ENCODE measurements around the gene CLSTN2. TPM values are rescaled to one million over a fixed set of nuclear protein-coding genes. Genes with fewer than 3 reads are reported as not detected.

CLSTN2 gene
- polyA plus RNA-seq, 1 experiment = 0.04 TPM

GRCh38 chr3:140338916-140339315 is 403.9 kb downstream of the CLSTN2 start:
- POLR2A ChIA-PET = no interaction called here
- CTCF ChIA-PET = no interaction called here
- no peaks in the 10 kb centered on the region for H3K27me3 ChIP-seq (ENCODE audit: control insufficient read depth, insufficient read depth, low read length)

GRCh38 chr3:140341203-140341602 is 406.2 kb downstream of the CLSTN2 start:
- Histone ChIP-seq H3K27ac (ENCODE audit: low read depth, low read length) (no peak overlapping the region), H3K9me3 (ENCODE audit: control insufficient read depth, insufficient read depth, low read length) (no peaks in the 10 kb centered on the region), H3K27me3 (ENCODE audit: control insufficient read depth, insufficient read depth, low read length) (no peaks in the 10 kb centered on the region), H3K4me3 (ENCODE audit: low read depth, low read length) (no peak overlapping the region)
- ChIA-PET CTCF (no interaction called here), POLR2A (no interaction called here)
- no peak for DNase-seq (ENCODE audit: low read depth, low spot score)
- TF ChIP-seq, protein P1, sequence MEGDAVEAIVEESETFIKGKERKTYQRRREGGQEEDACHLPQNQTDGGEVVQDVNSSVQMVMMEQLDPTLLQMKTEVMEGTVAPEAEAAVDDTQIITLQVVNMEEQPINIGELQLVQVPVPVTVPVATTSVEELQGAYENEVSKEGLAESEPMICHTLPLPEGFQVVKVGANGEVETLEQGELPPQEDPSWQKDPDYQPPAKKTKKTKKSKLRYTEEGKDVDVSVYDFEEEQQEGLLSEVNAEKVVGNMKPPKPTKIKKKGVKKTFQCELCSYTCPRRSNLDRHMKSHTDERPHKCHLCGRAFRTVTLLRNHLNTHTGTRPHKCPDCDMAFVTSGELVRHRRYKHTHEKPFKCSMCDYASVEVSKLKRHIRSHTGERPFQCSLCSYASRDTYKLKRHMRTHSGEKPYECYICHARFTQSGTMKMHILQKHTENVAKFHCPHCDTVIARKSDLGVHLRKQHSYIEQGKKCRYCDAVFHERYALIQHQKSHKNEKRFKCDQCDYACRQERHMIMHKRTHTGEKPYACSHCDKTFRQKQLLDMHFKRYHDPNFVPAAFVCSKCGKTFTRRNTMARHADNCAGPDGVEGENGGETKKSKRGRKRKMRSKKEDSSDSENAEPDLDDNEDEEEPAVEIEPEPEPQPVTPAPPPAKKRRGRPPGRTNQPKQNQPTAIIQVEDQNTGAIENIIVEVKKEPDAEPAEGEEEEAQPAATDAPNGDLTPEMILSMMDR (IDR thresholded peaks at IDR 0.05; ENCODE audit: low read depth, low read length) = no peak

More at GRCh38 chr3:140338916-140339315, 403.9 kb downstream of the CLSTN2 start:
- Histone ChIP-seq H3K4me3 (ENCODE audit: low read depth, low read length) (no peak overlapping the region), H3K9me3 (ENCODE audit: control insufficient read depth, insufficient read depth, low read length) (no peaks in the 10 kb centered on the region), H3K27ac (ENCODE audit: low read depth, low read length) (no peak overlapping the region)
- no peak for DNase-seq (ENCODE audit: low read depth, low spot score)
- TF ChIP-seq, protein P1 (IDR thresholded peaks at IDR 0.05; ENCODE audit: low read depth, low read length) = no peak

DNA sequence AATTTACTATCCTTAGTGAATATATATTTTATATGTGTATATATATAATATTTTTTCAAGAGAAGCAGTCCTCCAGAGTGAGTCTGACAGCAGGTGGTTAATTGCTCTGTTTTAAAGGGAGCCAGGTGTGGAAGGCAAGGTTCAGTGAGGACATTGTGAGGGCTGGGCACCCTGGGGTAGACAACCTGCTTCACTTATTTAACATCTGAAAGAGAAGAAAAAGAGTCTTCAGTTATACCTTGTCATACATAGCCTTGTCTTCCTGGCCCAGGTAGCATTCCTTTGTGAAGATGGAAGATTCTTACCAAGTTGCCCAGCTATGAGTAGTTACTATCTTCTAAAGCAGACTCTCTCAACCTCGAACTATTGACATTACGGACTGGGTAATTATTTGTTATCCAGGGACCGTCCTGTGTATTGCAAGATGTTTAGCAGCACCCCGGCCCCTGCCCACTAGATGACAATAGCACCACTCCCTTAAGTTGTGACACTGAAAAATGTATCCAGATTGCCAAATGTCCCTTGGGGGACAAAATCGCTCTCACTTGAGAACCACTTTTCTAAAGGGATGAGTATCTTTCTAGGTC is 406.9 kb downstream of the CLSTN2 start:
- POLR2A ChIA-PET = no interaction called here
- Histone ChIP-seq H3K27ac (ENCODE audit: low read depth, low read length) (no peak overlapping the region), H3K4me3 (ENCODE audit: low read depth, low read length) (no peak overlapping the region), H3K27me3 (ENCODE audit: control insufficient read depth, insufficient read depth, low read length) (no peaks in the 10 kb centered on the region), H3K9me3 (ENCODE audit: control insufficient read depth, insufficient read depth, low read length) (no peaks in the 10 kb centered on the region)
- TF ChIP-seq, protein P1 (IDR thresholded peaks at IDR 0.05; ENCODE audit: low read depth, low read length) = no peak
- CTCF ChIA-PET = no interaction called here
- no peak for DNase-seq (ENCODE audit: low read depth, low spot score)

DNA sequence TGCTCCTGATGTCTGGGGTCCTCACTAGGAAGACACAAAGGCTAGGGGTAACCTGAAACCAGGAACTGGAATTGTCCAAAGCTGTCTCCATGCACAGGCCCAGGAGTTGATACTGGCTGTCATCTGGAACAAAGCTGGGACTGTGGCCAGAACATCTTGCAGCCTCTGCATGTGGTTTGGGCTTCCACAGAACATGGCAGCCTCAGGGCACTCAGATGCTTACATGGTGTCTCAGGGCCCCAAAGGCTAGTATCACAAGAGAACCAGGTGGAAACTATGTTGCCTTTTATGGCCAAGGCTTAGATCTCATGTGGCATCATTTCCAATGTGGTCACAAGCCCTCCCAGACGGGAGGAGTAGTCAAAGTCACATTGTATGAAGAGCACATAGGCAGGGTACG is 407.7 kb downstream of the CLSTN2 start:
- Histone ChIP-seq H3K4me3 (ENCODE audit: low read depth, low read length) (no peak overlapping the region), H3K27me3 (ENCODE audit: control insufficient read depth, insufficient read depth, low read length) (no peaks in the 10 kb centered on the region), H3K9me3 (ENCODE audit: control insufficient read depth, insufficient read depth, low read length) (no peaks in the 10 kb centered on the region), H3K27ac (ENCODE audit: low read depth, low read length) (no peak overlapping the region)
- CTCF ChIA-PET = no interaction called here
- POLR2A ChIA-PET = no interaction called here
- TF ChIP-seq, protein P1 (IDR thresholded peaks at IDR 0.05; ENCODE audit: low read depth, low read length) = no peak
- no peak for DNase-seq (ENCODE audit: low read depth, low spot score)

DNA sequence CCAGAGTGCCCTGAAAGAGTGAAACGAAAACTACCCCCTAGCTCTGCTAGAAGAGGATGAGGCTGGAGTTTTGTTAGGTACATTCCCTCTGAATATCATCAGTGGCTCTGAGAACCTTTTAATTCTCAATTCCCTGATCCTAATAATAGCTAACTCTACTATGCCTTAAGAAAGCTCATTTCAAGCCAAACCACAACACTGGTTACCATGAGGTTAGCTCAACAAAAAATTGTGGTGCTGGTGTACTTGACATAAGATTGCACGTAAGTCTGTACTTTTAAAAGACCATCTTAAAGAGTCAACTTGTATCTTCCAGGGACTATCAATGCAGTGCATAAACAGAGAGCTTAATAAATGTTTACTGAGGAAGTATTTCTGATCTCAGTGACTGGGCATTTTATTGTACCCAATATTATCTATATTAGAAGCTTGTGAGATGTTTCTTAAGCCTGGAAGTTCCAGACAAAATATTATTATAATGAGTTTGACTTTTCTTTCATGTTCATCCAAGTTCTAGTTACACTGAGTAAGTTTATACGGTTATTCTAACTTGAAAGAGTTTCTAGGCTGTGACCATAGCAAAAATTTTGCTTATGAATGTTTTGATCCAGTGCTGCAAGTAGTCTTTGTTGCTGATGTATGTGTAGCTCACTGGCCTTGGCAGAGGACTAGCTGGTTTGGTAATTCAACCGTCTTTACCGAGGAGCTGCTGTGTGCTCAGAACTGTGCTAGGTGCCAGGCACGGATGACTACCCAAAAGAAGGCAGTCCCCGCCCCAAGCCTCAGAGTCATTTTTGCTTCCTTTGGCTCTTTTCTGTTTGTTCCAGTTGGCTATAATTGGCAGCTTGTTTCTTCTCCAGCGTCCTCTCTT is 408.5 kb downstream of the CLSTN2 start:
- Histone ChIP-seq H3K9me3 (ENCODE audit: control insufficient read depth, insufficient read depth, low read length) (no peaks in the 10 kb centered on the region), H3K27ac (ENCODE audit: low read depth, low read length) (no peak overlapping the region), H3K4me3 (ENCODE audit: low read depth, low read length) (no peak overlapping the region), H3K27me3 (ENCODE audit: control insufficient read depth, insufficient read depth, low read length) (no peaks in the 10 kb centered on the region)
- ChIA-PET POLR2A (no interaction called here), CTCF (no interaction called here)
- no peak for DNase-seq (ENCODE audit: low read depth, low spot score)
- TF ChIP-seq, protein P1 (IDR thresholded peaks at IDR 0.05; ENCODE audit: low read depth, low read length) = no peak
